ENCODE data around the gene HSD11B1L. TPM values are rescaled to one million over a fixed set of nuclear protein-coding genes. Genes with fewer than 3 reads are reported as not detected.
"Not testable (repeated sequence)": the region's sequence is repeated elsewhere in the genome, so short reads cannot be mapped to it uniquely, and the experiment has no call there.

Gene HSD11B1L
- total RNA-seq, 1 donor from 2014 or later: 7.1 TPM

- no peak for TF ChIP-seq CTCF (IDR thresholded peaks at IDR 0.05; ENCODE audit: insufficient read depth, low read length, severe bottlenecking)
- Histone ChIP-seq H3K36me3 (ENCODE audit: control insufficient read depth, insufficient read depth, low read length) (peaks cover under 1% of the 10 kb centered on the region), H3K27me3 (ENCODE audit: control insufficient read depth, insufficient read depth, low read length) (no peaks in the 10 kb centered on the region), H3K4me3 (ENCODE audit: low read depth, low read length) (no peak overlapping the region)
- FAIRE-seq (no peak), DNase-seq (ENCODE audit: low read depth) (no peak)
Measured at GRCh38 chr19:5683177-5683886, 2.5 kb downstream of the HSD11B1L start.

GRCh38 chr19:5684694-5685430 lies 4.0 kb downstream of the HSD11B1L start:
- FAIRE-seq: no peak

GRCh38 chr19:5686326-5686646 lies 5.5 kb downstream of the HSD11B1L start:
- peak overlapping the region; percentile 64 for H3K4me3 ChIP-seq (ENCODE audit: low read depth, low read length)
- H3K36me3 ChIP-seq (ENCODE audit: control insufficient read depth, insufficient read depth, low read length): peaks cover 3% of the 10 kb centered on the region
- TF ChIP-seq CTCF (IDR thresholded peaks at IDR 0.05; ENCODE audit: insufficient read depth, low read length, severe bottlenecking): no peak
- no peak for FAIRE-seq
- H3K27me3 ChIP-seq (ENCODE audit: control insufficient read depth, insufficient read depth, low read length): no peaks in the 10 kb centered on the region
- DNase-seq (ENCODE audit: low read depth): no peak

More at GRCh38 chr19:5684694-5685430, 4.0 kb downstream of the HSD11B1L start:
- Histone ChIP-seq H3K36me3 (ENCODE audit: control insufficient read depth, insufficient read depth, low read length) (no peaks in the 10 kb centered on the region), H3K4me3 (ENCODE audit: low read depth, low read length) (no peak overlapping the region), H3K27me3 (ENCODE audit: control insufficient read depth, insufficient read depth, low read length) (no peaks in the 10 kb centered on the region)
- no peak for DNase-seq (ENCODE audit: low read depth)
- TF ChIP-seq CTCF (IDR thresholded peaks at IDR 0.05; ENCODE audit: insufficient read depth, low read length, severe bottlenecking): no peak

- Histone ChIP-seq H3K27me3 (ENCODE audit: control insufficient read depth, insufficient read depth, low read length) (no peaks in the 10 kb centered on the region), H3K4me3 (ENCODE audit: low read depth, low read length) (peak overlapping the region; percentile 64), H3K36me3 (ENCODE audit: control insufficient read depth, insufficient read depth, low read length) (peaks cover 6% of the 10 kb centered on the region)
- no peak for FAIRE-seq
- peak; percentile 95 for TF ChIP-seq CTCF (IDR thresholded peaks at IDR 0.05; ENCODE audit: insufficient read depth, low read length, severe bottlenecking)
- peak; percentile 77 for DNase-seq (ENCODE audit: low read depth)
Measured at GRCh38 chr19:5686647-5687359, 6.0 kb downstream of the HSD11B1L start.

- no peak for FAIRE-seq
- peak overlapping the region; percentile 64 for H3K4me3 ChIP-seq (ENCODE audit: low read depth, low read length)
Measured at GRCh38 chr19:5687360-5688198, 6.8 kb downstream of the HSD11B1L start.

GRCh38 chr19:5688262-5688881 lies 7.5 kb downstream of the HSD11B1L start:
- H3K27me3 ChIP-seq (ENCODE audit: control insufficient read depth, insufficient read depth, low read length); DNase-seq (ENCODE audit: low read depth); FAIRE-seq; H3K4me3 ChIP-seq (ENCODE audit: low read depth, low read length): not testable (repeated sequence)
- peaks cover 21% of the 10 kb centered on the region for H3K36me3 ChIP-seq (ENCODE audit: control insufficient read depth, insufficient read depth, low read length)

More at GRCh38 chr19:5687360-5688198, 6.8 kb downstream of the HSD11B1L start:
- DNase-seq (ENCODE audit: low read depth): no peak
- Histone ChIP-seq H3K36me3 (ENCODE audit: control insufficient read depth, insufficient read depth, low read length) (peaks cover 14% of the 10 kb centered on the region), H3K27me3 (ENCODE audit: control insufficient read depth, insufficient read depth, low read length) (no peaks in the 10 kb centered on the region)
- no peak for TF ChIP-seq CTCF (IDR thresholded peaks at IDR 0.05; ENCODE audit: insufficient read depth, low read length, severe bottlenecking)

All from bronchial epithelial cell (primary cell).